PC-3 (cell line): ENCODE measurements around the gene CAPN13. TPM values are rescaled to one million over a fixed set of nuclear protein-coding genes. Genes with fewer than 3 reads are reported as not detected.

Experiments used
- ATAC-seq: fragments of 200-7000 bp; cut with Tn5 transposase; 2 replicates; pipeline ENCODE4 v1.9.1; 2020; ENCODE audit warnings: mild to moderate bottlenecking, moderate library complexity
- BruUV-seq: library from RNA; stranded (reverse); fragments of 400-500 nt; replicated peaks from 2 replicates; lab custom pipeline; 2021; lab: Mats Ljungman, UMichigan
- CTCF ChIA-PET: fragments of 300-600 bp; sonication (Branson Sonifier 250); formaldehyde crosslinking; loops from one replicate; lab custom pipeline; 2022; ENCODE audit warnings: antibody characterized with exemption; lab: Charles Lee
- POLR2A ChIA-PET: fragments of 300-600 bp; sonication (Branson Sonifier 250); formaldehyde crosslinking; loops from one replicate; lab custom pipeline; 2022; ENCODE audit warnings: antibody characterized with exemption; ENCODE audit not compliant: unreplicated experiment; lab: Charles Lee
- DNase-seq: peaks from one replicate; pipeline ENCODE4 v3.0.0-alpha.2; 2015
- H2AFZ ChIP-seq: fragments of 300-600 bp; sonication (generic); 2 replicates; pipeline ENCODE4 v1.6.0; 2016; ENCODE audit warnings: antibody characterized with exemption, low read length
- H3F3A ChIP-seq: fragments of 300-600 bp; sonication (generic); one replicate; pipeline ENCODE4 v1.6.0; 2017; ENCODE audit warnings: antibody characterized with exemption, low read length, control low read depth, mild to moderate bottlenecking; ENCODE audit not compliant: unreplicated experiment
- H3K27ac ChIP-seq: fragments of 300-600 bp; sonication (generic); 2 replicates; pipeline ENCODE4 v1.5.1; 2016; ENCODE audit warnings: mild to moderate bottlenecking, low read length
- H3K27me3 ChIP-seq: fragments of 300-600 bp; sonication (generic); 2 replicates; pipeline ENCODE4 v1.6.1; 2016; ENCODE audit warnings: low read length, mixed read lengths
- H3K36me3 ChIP-seq: fragments of 300-600 bp; sonication (generic); 2 replicates; pipeline ENCODE4 v1.6.1; 2016; ENCODE audit warnings: low read depth, mixed run types, low read length, mixed read lengths
- H3K4me1 ChIP-seq: fragments of 300-600 bp; sonication (generic); 2 replicates; pipeline ENCODE4 v1.5.1; 2016; ENCODE audit warnings: low read length; ENCODE audit not compliant: insufficient read depth
- H3K4me2 ChIP-seq: fragments of 300-600 bp; sonication (generic); 2 replicates; pipeline ENCODE4 v1.6.0; 2016; ENCODE audit warnings: low read length
- H3K4me3 ChIP-seq: fragments of 300-600 bp; sonication (generic); 2 replicates; pipeline ENCODE4 v1.5.1; 2016; ENCODE audit warnings: mild to moderate bottlenecking, low read length, mixed read lengths
- H3K79me2 ChIP-seq: fragments of 300-600 bp; sonication (generic); 2 replicates; pipeline ENCODE4 v1.6.1; 2017; ENCODE audit warnings: low read length, mixed read lengths
- H3K9ac ChIP-seq: fragments of 300-600 bp; sonication (generic); 2 replicates; pipeline ENCODE4 v1.6.0; 2016; ENCODE audit warnings: mild to moderate bottlenecking, low read length
- H3K9me2 ChIP-seq: fragments of 300-600 bp; sonication (generic); replicated peaks from 2 replicates; pipeline ENCODE4 v1.6.1; 2016; ENCODE audit warnings: mixed run types, low read length, mixed read lengths
- H3K9me3 ChIP-seq: fragments of 300-600 bp; sonication (generic); 2 replicates; pipeline ENCODE4 v1.6.1; 2016; ENCODE audit warnings: low read length, mixed read lengths
- H4K20me1 ChIP-seq: fragments of 300-600 bp; sonication (generic); 2 replicates; pipeline ENCODE4 v1.6.1; 2016; ENCODE audit warnings: low read length, mixed read lengths
- EZH2 ChIP-seq: fragments of 300-600 bp; sonication (generic); IDR thresholded peaks from one replicate; pipeline ENCODE4 v1.6.1; 2017; ENCODE audit warnings: antibody characterized with exemption, mild to moderate bottlenecking, low read length; ENCODE audit not compliant: unreplicated experiment
- EZH2phosphoT487 ChIP-seq: fragments of 300-600 bp; sonication (generic); IDR thresholded peaks from 2 replicates; pipeline ENCODE4 v1.6.1; 2018; ENCODE audit warnings: mild to moderate bottlenecking, antibody characterized with exemption, low read length, borderline replicate concordance
- intact Hi-C: fragments of 100-400 bp; cut with micrococcal nuclease; formaldehyde crosslinking; loops from 2 replicates; pipeline ENCODE4 v1.9.0; 2023
- total RNA-seq: library from RNA; depleted of rRNA; stranded (reverse); fragments of >200 nt; gene quantifications from 2 replicates; pipeline ENCODE4 v1.2.3, GENCODE V29; 2014
- TF ChIP-seq, protein P1 (sequence below): fragments of 300-600 bp; sonication (generic); conservative IDR thresholded peaks from 2 replicates; pipeline ENCODE4 v1.5.1; 2017; ENCODE audit warnings: antibody characterized with exemption, low read depth, mild to moderate bottlenecking, low read length

Gene CAPN13
- total RNA-seq, 1 experiment from 2014 or later, result 0.44 TPM

DNA sequence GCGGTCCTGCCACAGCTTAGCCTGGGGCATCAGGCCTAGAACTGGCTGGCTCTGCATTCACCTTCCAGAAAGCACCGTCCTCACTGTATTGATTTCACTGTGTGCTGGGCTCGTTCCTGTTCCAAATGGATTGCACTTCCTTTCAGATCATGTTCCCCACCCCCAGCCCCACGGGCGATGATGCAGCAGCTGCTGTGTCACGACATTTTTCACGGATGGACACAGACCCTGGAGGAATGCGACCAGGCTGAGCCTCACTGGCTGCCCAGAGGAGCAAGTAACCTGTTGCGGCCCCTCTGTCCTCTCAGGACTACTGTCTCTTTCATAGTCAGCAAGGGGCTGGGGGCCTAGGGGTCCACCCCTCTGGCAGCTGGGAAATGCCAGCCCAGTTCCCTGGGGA is 50.3 kb downstream of the CAPN13 start:
- ChIA-PET POLR2A (no interaction called here), CTCF (no interaction called here)
- TF ChIP-seq, protein P1, sequence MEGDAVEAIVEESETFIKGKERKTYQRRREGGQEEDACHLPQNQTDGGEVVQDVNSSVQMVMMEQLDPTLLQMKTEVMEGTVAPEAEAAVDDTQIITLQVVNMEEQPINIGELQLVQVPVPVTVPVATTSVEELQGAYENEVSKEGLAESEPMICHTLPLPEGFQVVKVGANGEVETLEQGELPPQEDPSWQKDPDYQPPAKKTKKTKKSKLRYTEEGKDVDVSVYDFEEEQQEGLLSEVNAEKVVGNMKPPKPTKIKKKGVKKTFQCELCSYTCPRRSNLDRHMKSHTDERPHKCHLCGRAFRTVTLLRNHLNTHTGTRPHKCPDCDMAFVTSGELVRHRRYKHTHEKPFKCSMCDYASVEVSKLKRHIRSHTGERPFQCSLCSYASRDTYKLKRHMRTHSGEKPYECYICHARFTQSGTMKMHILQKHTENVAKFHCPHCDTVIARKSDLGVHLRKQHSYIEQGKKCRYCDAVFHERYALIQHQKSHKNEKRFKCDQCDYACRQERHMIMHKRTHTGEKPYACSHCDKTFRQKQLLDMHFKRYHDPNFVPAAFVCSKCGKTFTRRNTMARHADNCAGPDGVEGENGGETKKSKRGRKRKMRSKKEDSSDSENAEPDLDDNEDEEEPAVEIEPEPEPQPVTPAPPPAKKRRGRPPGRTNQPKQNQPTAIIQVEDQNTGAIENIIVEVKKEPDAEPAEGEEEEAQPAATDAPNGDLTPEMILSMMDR, result no peak
- TF ChIP-seq EZH2phosphoT487 (no peak), EZH2 (no peak)
- ATAC-seq (no peak), DNase-seq (no peak)
- Histone ChIP-seq H3K4me3 (no peak overlapping the region), H3K27ac (no peak overlapping the region), H3K4me1 (peaks cover 14% of the 10 kb centered on the region), H3K4me2 (no peak overlapping the region), H3K79me2 (no peaks in the 10 kb centered on the region), H2AFZ (no peak overlapping the region), H3K36me3 (no peaks in the 10 kb centered on the region), H3F3A (no peaks in the 10 kb centered on the region), H3K9me3 (no peaks in the 10 kb centered on the region), H3K27me3 (peaks cover 27% of the 10 kb centered on the region), H3K9me2 (no peaks in the 10 kb centered on the region), H3K9ac (no peak overlapping the region), H4K20me1 (no peaks in the 10 kb centered on the region)
- BruUV-seq, result no TSS peak
- intact Hi-C loops, result no loop called here

DNA sequence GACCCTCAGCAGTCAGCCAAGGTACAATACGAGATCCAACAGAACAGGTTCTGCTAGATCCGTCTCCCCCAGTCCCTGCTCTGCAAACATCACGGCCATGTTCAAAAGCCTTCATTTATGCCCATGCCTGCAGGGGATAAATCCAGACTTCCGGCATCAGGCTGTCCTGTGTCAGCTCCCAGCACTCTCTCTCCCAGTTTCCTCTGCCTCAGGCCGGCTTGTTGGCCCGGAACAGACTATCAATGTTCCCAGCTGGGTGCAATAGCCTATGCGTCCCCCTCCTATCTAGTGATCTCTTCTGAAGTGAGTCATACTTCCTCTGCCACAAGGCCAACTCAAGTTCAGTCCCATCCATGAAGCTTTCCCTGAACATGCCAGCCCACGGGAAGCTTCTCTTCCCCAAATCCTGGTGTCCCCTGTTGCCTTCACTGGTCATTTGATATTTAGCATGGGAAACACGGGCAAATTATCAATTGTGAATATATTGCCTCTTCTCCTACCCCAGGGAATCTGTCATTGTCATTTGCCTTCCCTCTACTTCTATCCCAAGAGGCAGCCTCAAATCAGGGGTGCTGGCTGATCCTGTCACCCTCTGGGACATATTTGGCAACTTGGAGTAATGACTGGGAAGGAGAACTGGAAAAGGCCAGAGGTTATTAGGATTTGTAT is 51.1 kb downstream of the CAPN13 start:
- no peaks in the 10 kb centered on the region for H3K9me3 ChIP-seq
- ChIA-PET CTCF (no interaction called here), POLR2A (no interaction called here)
- peaks cover 14% of the 10 kb centered on the region for H3K4me1 ChIP-seq
- no peaks in the 10 kb centered on the region for H3K79me2 ChIP-seq
- DNase-seq (peak; percentile 80), ATAC-seq (peak; percentile 49)
- peak overlapping the region; percentile 57 for H3K4me2 ChIP-seq
- no peaks in the 10 kb centered on the region for H3F3A ChIP-seq
- H3K9ac ChIP-seq, result no peak overlapping the region
- H3K9me2 ChIP-seq, result no peaks in the 10 kb centered on the region
- H4K20me1 ChIP-seq, result no peaks in the 10 kb centered on the region
- intact Hi-C loops, result no loop called here
- no peaks in the 10 kb centered on the region for H3K36me3 ChIP-seq
- peak overlapping the region; percentile 39; the same call in 1 of the 2 replicates for H2AFZ ChIP-seq
- H3K27me3 ChIP-seq, result peaks cover 21% of the 10 kb centered on the region
- H3K4me3 ChIP-seq, result no peak overlapping the region
- peak overlapping the region; percentile 17; the same call in 1 of the 2 replicates for H3K27ac ChIP-seq
- no TSS peak for BruUV-seq
- TF ChIP-seq, protein P1, result no peak
- TF ChIP-seq EZH2phosphoT487 (no peak), EZH2 (no peak)

DNA sequence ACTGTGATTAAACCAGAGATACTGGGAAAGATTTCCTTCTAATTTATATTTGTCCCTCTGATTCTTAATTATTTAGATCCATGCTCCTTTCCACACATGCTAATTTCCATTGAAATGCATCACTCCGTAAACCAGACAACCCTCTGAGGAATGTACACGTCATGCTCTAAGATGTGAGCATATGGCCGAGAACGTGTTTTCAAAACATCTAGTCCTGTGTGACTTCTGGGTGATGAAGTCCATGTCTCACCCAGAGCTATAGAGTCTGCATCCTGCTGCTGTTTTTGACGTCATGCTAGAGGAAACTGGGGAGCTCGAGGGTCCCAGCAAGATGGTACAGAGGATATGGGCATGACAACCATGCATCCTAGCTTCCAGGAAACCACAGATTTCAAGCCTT is 53.6 kb downstream of the CAPN13 start:
- Histone ChIP-seq H3K79me2 (no peaks in the 10 kb centered on the region), H3K4me2 (no peak overlapping the region), H3K27ac (no peak overlapping the region), H3K9me2 (no peaks in the 10 kb centered on the region), H3K4me3 (no peak overlapping the region), H3K27me3 (peaks cover 24% of the 10 kb centered on the region), H3K36me3 (no peaks in the 10 kb centered on the region), H2AFZ (no peak overlapping the region), H3K9ac (no peak overlapping the region), H4K20me1 (no peaks in the 10 kb centered on the region), H3K4me1 (peaks cover 14% of the 10 kb centered on the region), H3F3A (no peaks in the 10 kb centered on the region), H3K9me3 (no peaks in the 10 kb centered on the region)
- DNase-seq (no peak), ATAC-seq (no peak)
- TF ChIP-seq EZH2, result no peak
- TF ChIP-seq, protein P1, result no peak
- TF ChIP-seq EZH2phosphoT487, result no peak
- POLR2A ChIA-PET, result no interaction called here
- intact Hi-C loops, result no loop called here
- CTCF ChIA-PET, result no interaction called here
- BruUV-seq, result no TSS peak
